Measurements from ENCODE around the gene GRPR. TPM values are rescaled to one million over a fixed set of nuclear protein-coding genes. Genes with fewer than 3 reads are reported as not detected.

Gene GRPR
- total RNA-seq, 1 donor from 2014 or later = not detected

GRCh38 chrX:16119353-16120220 lies 3.8 kb upstream of the GRPR start:
- TF ChIP-seq POLR2AphosphoS5 (IDR thresholded peaks at IDR 0.05; ENCODE audit: insufficient read depth in 1 of 2, low read depth in 1 of 2) (no peak), POLR2A (IDR thresholded peaks at IDR 0.05) (no peak), CTCF (IDR thresholded peaks at IDR 0.05) (no peak)
- H3K27ac ChIP-seq = no peak overlapping the region
- DNase-seq (ENCODE audit: extremely low spot score in 2 of 2) = no peak
- H3K4me3 ChIP-seq = no peak overlapping the region
- H3K36me3 ChIP-seq = no peaks in the 10 kb centered on the region
- H3K4me1 ChIP-seq = no peaks in the 10 kb centered on the region
- no peaks in the 10 kb centered on the region for H3K27me3 ChIP-seq
- H3K9me3 ChIP-seq = no peaks in the 10 kb centered on the region
- intact Hi-C loops (cut with DNase I) = no loop called here

- Histone ChIP-seq H3K27ac (no peak overlapping the region), H3K27me3 (no peaks in the 10 kb centered on the region), H3K4me3 (no peak overlapping the region), H3K36me3 (no peaks in the 10 kb centered on the region), H3K4me1 (no peaks in the 10 kb centered on the region), H3K9me3 (no peaks in the 10 kb centered on the region)
- DNase-seq (ENCODE audit: extremely low spot score in 2 of 2) = no peak
- intact Hi-C loops (cut with DNase I) = no loop called here
- TF ChIP-seq POLR2AphosphoS5 (IDR thresholded peaks at IDR 0.05; ENCODE audit: insufficient read depth in 1 of 2, low read depth in 1 of 2) (no peak), POLR2A (IDR thresholded peaks at IDR 0.05) (no peak), CTCF (IDR thresholded peaks at IDR 0.05) (no peak)
Measured at GRCh38 chrX:16120431-16120830, 2.9 kb upstream of the GRPR start.

GRCh38 chrX:16124201-16124600 lies 836 bp downstream of the GRPR start:
- no peak overlapping the region for H3K27ac ChIP-seq
- H3K4me3 ChIP-seq = no peak overlapping the region
- DNase-seq (ENCODE audit: extremely low spot score in 2 of 2) = no peak
- no peak for TF ChIP-seq POLR2A (IDR thresholded peaks at IDR 0.05)
- TF ChIP-seq CTCF (IDR thresholded peaks at IDR 0.05) = no peak
- TF ChIP-seq POLR2AphosphoS5 (IDR thresholded peaks at IDR 0.05; ENCODE audit: insufficient read depth in 1 of 2, low read depth in 1 of 2) = no peak
- intact Hi-C loops (cut with DNase I) = no loop called here
- H3K27me3 ChIP-seq = no peaks in the 10 kb centered on the region
- no peaks in the 10 kb centered on the region for H3K36me3 ChIP-seq
- no peaks in the 10 kb centered on the region for H3K9me3 ChIP-seq
- H3K4me1 ChIP-seq = no peaks in the 10 kb centered on the region

GRCh38 chrX:16125520-16126149 lies 2.3 kb downstream of the GRPR start:
- no peak overlapping the region for H3K4me3 ChIP-seq
- no peak overlapping the region for H3K27ac ChIP-seq
- TF ChIP-seq CTCF (IDR thresholded peaks at IDR 0.05) (no peak), POLR2A (IDR thresholded peaks at IDR 0.05) (no peak), POLR2AphosphoS5 (IDR thresholded peaks at IDR 0.05; ENCODE audit: insufficient read depth in 1 of 2, low read depth in 1 of 2) (no peak)
- no peaks in the 10 kb centered on the region for H3K36me3 ChIP-seq
- H3K9me3 ChIP-seq = no peaks in the 10 kb centered on the region
- H3K4me1 ChIP-seq = no peaks in the 10 kb centered on the region
- no peaks in the 10 kb centered on the region for H3K27me3 ChIP-seq
- intact Hi-C loops (cut with DNase I) = no loop called here
- no peak for DNase-seq (ENCODE audit: extremely low spot score in 2 of 2)

GRCh38 chrX:16130707-16131106 lies 7.3 kb downstream of the GRPR start:
- Histone ChIP-seq H3K27me3 (no peaks in the 10 kb centered on the region), H3K9me3 (no peaks in the 10 kb centered on the region), H3K27ac (no peak overlapping the region), H3K4me1 (no peaks in the 10 kb centered on the region), H3K4me3 (no peak overlapping the region), H3K36me3 (no peaks in the 10 kb centered on the region)
- DNase-seq (ENCODE audit: extremely low spot score in 2 of 2) = no peak
- intact Hi-C loops (cut with DNase I) = no loop called here
- TF ChIP-seq CTCF (IDR thresholded peaks at IDR 0.05) (no peak), POLR2AphosphoS5 (IDR thresholded peaks at IDR 0.05; ENCODE audit: insufficient read depth in 1 of 2, low read depth in 1 of 2) (no peak), POLR2A (IDR thresholded peaks at IDR 0.05) (no peak)

Measured in vagina (tissue), 2 donors.